Endometrial microvascular endothelial cells (primary cell): ENCODE data around the gene RNF19B. TPM values are rescaled to one million over a fixed set of nuclear protein-coding genes. Genes with fewer than 3 reads are reported as not detected.

ENCODE experiments used
- in situ Hi-C: cut with HindIII; loops from 2 replicates; pipeline ENCODE4 v1.10.0; 2017; ENCODE audit warnings: low sequenced_read_pairs, low pct_unique_long_range_greater_than_20kb; ENCODE audit errors: inconsistent ontology term
- total RNA-seq: library from RNA; depleted of rRNA; stranded (reverse); fragments of >200 nt; gene quantifications from one replicate; pipeline ENCODE4 v1.2.3, GENCODE V29; 2015; ENCODE audit errors: inconsistent ontology term

RNF19B gene
- total RNA-seq, 1 donor from 2014 or later, result 42.2 TPM

- in situ Hi-C loops, result no loop called here
Observed at GRCh38 chr1:32895325-32896215, 69.0 kb downstream of the RNF19B start.

GRCh38 chr1:32894681-32895080 lies 69.9 kb downstream of the RNF19B start:
- in situ Hi-C loops, result no loop called here

- in situ Hi-C loops, result no loop called here
Observed at GRCh38 chr1:32894019-32894600, 70.5 kb downstream of the RNF19B start.

- in situ Hi-C loops, result no loop called here
Observed at GRCh38 chr1:32893198-32894018, 71.2 kb downstream of the RNF19B start.

- in situ Hi-C loops, result no loop called here
Observed at GRCh38 chr1:32892368-32893197, 72.0 kb downstream of the RNF19B start.

- in situ Hi-C loops, result no loop called here
Observed at GRCh38 chr1:32891630-32892029, 73.0 kb downstream of the RNF19B start.

GRCh38 chr1:32891241-32891570 lies 73.4 kb downstream of the RNF19B start:
- in situ Hi-C loops, result no loop called here

- in situ Hi-C loops, result no loop called here
Observed at GRCh38 chr1:32890516-32891240, 73.9 kb downstream of the RNF19B start.

- in situ Hi-C loops, result no loop called here
Observed at GRCh38 chr1:32889731-32890278, 74.8 kb downstream of the RNF19B start.

GRCh38 chr1:32888677-32889420 lies 75.8 kb downstream of the RNF19B start:
- in situ Hi-C loops, result no loop called here

GRCh38 chr1:32888134-32888533 lies 76.5 kb downstream of the RNF19B start:
- in situ Hi-C loops, result no loop called here

GRCh38 chr1:32887623-32888022 lies 77.0 kb downstream of the RNF19B start:
- in situ Hi-C loops, result no loop called here

GRCh38 chr1:32886828-32887414 lies 77.7 kb downstream of the RNF19B start:
- in situ Hi-C loops, result no loop called here
